ENCODE data around the gene C3orf33. TPM values are rescaled to one million over a fixed set of nuclear protein-coding genes. Genes with fewer than 3 reads are reported as not detected.

The C3orf33 gene
- total RNA-seq, 1 donor from 2014 or later, result 3.9 TPM

GRCh38 chr3:155785662-155786295 is 20.3 kb downstream of the C3orf33 start:
- Mint-ChIP-seq H3K27me3 (ENCODE audit: unreplicated experiment) (no peaks in the 10 kb centered on the region), H3K9me3 (ENCODE audit: unreplicated experiment) (peaks cover 7% of the 10 kb centered on the region), H3K4me3 (ENCODE audit: unreplicated experiment) (no peak overlapping the region), H3K4me1 (ENCODE audit: unreplicated experiment) (no peaks in the 10 kb centered on the region), H3K36me3 (ENCODE audit: unreplicated experiment) (peaks cover 17% of the 10 kb centered on the region), H3K27ac (ENCODE audit: unreplicated experiment) (no peak overlapping the region)
- TF ChIP-seq CTCF (IDR thresholded peaks at IDR 0.05), result no peak
- no peak for DNase-seq (ENCODE audit: extremely low spot score, unreplicated experiment)

GRCh38 chr3:155782390-155782953 is 23.6 kb downstream of the C3orf33 start:
- DNase-seq (ENCODE audit: extremely low spot score, unreplicated experiment), result no peak
- TF ChIP-seq CTCF (IDR thresholded peaks at IDR 0.05), result no peak
- H3K4me3 Mint-ChIP-seq (ENCODE audit: unreplicated experiment), result no peak overlapping the region
- no peak overlapping the region for H3K27ac Mint-ChIP-seq (ENCODE audit: unreplicated experiment)
- peaks cover 7% of the 10 kb centered on the region for H3K9me3 Mint-ChIP-seq (ENCODE audit: unreplicated experiment)
- H3K4me1 Mint-ChIP-seq (ENCODE audit: unreplicated experiment), result peaks cover 13% of the 10 kb centered on the region
- H3K36me3 Mint-ChIP-seq (ENCODE audit: unreplicated experiment), result peaks cover 18% of the 10 kb centered on the region
- no peaks in the 10 kb centered on the region for H3K27me3 Mint-ChIP-seq (ENCODE audit: unreplicated experiment)

GRCh38 chr3:155780291-155780690 is 25.8 kb downstream of the C3orf33 start:
- H3K4me3 Mint-ChIP-seq (ENCODE audit: unreplicated experiment), result no peak overlapping the region
- H3K4me1 Mint-ChIP-seq (ENCODE audit: unreplicated experiment), result peaks cover 13% of the 10 kb centered on the region
- H3K9me3 Mint-ChIP-seq (ENCODE audit: unreplicated experiment), result peaks cover 7% of the 10 kb centered on the region
- peak overlapping the region; percentile 6 for H3K27ac Mint-ChIP-seq (ENCODE audit: unreplicated experiment)
- H3K27me3 Mint-ChIP-seq (ENCODE audit: unreplicated experiment), result no peaks in the 10 kb centered on the region
- TF ChIP-seq CTCF (IDR thresholded peaks at IDR 0.05), result no peak
- peaks cover 14% of the 10 kb centered on the region for H3K36me3 Mint-ChIP-seq (ENCODE audit: unreplicated experiment)
- DNase-seq (ENCODE audit: extremely low spot score, unreplicated experiment), result no peak

- H3K27me3 Mint-ChIP-seq (ENCODE audit: unreplicated experiment), result no peaks in the 10 kb centered on the region
- H3K27ac Mint-ChIP-seq (ENCODE audit: unreplicated experiment), result peak overlapping the region; percentile 25
- no peak for TF ChIP-seq CTCF (IDR thresholded peaks at IDR 0.05)
- DNase-seq (ENCODE audit: extremely low spot score, unreplicated experiment), result no peak
- no peak overlapping the region for H3K4me3 Mint-ChIP-seq (ENCODE audit: unreplicated experiment)
- H3K9me3 Mint-ChIP-seq (ENCODE audit: unreplicated experiment), result peaks cover 7% of the 10 kb centered on the region
- peaks cover 13% of the 10 kb centered on the region for H3K4me1 Mint-ChIP-seq (ENCODE audit: unreplicated experiment)
- H3K36me3 Mint-ChIP-seq (ENCODE audit: unreplicated experiment), result peaks cover 17% of the 10 kb centered on the region
These were observed 27.6 kb downstream of the C3orf33 start for GRCh38 chr3:155778462-155778861.

GRCh38 chr3:155772801-155773200 is 33.3 kb downstream of the C3orf33 start:
- peaks cover 7% of the 10 kb centered on the region for H3K36me3 Mint-ChIP-seq (ENCODE audit: unreplicated experiment)
- no peaks in the 10 kb centered on the region for H3K9me3 Mint-ChIP-seq (ENCODE audit: unreplicated experiment)
- no peaks in the 10 kb centered on the region for H3K4me1 Mint-ChIP-seq (ENCODE audit: unreplicated experiment)
- H3K27ac Mint-ChIP-seq (ENCODE audit: unreplicated experiment), result no peak overlapping the region
- no peaks in the 10 kb centered on the region for H3K27me3 Mint-ChIP-seq (ENCODE audit: unreplicated experiment)
- DNase-seq (ENCODE audit: extremely low spot score, unreplicated experiment), result no peak
- TF ChIP-seq CTCF (IDR thresholded peaks at IDR 0.05), result no peak
- H3K4me3 Mint-ChIP-seq (ENCODE audit: unreplicated experiment), result no peak overlapping the region

Data from osteocyte (in vitro differentiated cells).